Stimulated activated CD4-positive, alpha-beta T cell treated with anti-CD3 and anti-CD28 coated beads, TNF-alpha, amount 100 ng/mL, for 1 hour (primary cell): ENCODE measurements around the gene KCNG2.

Experiments used
- DNase-seq, 3 donors: peaks; one replicate each; pipeline ENCODE4 v3.0.0-alpha.2; 2020; ENCODE audit warnings: low read depth in 3 of 3, low spot score in 1 of 3

KCNG2 gene

DNA sequence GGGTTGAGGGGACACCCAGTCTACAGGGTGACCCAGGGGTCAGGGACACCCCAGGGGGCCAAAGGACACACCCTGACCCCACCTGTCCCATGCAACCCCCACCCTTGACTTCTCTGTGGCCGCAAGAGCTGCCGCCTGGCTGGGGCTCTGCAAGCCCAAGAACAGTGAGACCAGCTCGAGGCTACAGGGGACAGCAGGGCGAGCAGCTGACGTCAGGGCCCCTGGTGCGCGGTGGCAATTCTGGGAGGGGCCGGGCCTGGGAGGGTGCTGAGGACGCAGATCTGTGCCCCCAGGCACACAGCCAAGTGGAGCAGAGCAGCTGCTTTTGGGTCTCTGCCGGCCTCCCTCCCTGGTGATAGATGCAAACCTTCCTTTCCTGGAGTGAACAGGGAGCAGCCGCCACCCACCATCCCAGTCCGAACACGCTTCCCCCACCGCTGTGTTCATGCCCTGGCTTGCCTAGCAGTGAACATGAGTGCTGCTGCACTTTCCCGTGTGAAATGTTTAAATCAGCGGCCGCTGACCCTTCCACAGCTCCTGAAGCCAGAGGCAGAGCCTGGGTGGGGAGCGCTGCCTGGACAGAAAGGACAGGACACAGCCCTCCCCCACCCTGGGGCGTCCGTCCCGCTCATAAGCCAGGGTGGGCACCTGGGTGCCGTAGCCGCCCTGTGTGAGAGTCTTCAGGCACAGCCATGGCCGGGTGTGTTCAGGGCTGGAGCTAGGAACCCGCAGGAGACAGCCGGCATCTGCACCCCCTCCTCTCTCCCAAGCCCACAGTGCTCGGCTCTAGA lies 106.8 kb downstream of the KCNG2 start:
- DNase-seq = no peak

DNA sequence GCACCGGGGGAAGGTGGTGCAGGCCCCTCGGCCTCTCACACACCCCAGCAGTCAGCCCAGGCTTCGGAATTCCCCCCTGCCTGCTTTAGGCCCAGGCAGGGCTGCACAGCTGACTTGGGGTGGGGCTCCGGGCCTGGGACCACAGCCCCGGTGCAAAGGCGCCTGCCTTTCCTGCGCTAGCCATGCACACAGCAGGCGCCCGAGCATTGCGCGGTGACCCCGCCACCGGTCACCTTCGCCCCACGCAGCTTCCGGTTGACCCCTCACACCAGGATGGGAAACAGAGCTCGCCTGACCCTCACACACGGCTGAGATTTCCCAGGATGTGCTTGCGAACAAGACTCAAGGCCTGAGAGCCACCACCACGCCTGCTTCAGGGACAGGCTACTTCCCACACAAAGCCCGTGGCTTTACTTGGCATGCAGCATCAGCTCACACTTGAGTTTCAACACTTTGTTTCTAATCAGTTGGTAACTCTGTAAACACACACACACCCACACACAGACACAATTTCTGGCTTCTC lies 107.7 kb downstream of the KCNG2 start:
- DNase-seq = no peak

DNA sequence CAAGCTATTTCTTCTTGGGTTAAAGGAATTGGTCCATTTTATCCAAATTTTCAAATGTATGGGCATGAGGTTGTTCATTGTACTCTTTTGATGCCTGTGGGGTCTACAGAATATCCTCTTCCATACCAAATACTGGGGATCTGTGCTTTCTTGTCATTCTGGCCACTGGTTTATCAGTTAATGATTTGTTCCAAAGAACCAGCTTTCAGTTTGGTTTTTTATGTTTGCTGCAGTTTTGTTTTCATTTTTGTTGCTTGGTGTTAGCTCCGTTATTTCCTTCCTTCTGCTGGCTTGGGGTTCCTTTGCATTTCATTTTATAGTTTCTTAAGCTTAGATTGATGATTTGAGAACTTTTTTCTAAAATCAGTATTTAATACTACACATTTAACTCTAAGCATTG lies 108.3 kb downstream of the KCNG2 start:
- no peak for DNase-seq

DNA sequence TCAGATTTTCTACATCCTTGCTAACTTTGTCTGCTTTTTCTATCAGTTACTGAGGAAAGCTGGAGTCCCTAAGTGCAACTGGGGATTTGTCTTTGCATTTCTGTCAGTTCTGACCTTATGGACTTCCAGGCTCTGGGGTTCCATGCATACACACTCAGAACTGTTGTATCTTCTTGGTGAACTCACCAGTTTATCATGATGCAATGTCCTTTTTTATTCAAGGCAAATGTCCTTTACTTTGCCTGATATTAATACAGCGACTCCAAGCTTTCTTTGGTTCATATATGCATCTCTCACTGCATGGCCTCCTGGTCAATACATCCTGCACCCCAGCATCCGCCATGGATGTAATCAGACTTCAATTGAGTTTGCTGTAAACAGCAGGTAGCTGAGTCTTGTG lies 109.0 kb downstream of the KCNG2 start:
- no peak for DNase-seq

DNA sequence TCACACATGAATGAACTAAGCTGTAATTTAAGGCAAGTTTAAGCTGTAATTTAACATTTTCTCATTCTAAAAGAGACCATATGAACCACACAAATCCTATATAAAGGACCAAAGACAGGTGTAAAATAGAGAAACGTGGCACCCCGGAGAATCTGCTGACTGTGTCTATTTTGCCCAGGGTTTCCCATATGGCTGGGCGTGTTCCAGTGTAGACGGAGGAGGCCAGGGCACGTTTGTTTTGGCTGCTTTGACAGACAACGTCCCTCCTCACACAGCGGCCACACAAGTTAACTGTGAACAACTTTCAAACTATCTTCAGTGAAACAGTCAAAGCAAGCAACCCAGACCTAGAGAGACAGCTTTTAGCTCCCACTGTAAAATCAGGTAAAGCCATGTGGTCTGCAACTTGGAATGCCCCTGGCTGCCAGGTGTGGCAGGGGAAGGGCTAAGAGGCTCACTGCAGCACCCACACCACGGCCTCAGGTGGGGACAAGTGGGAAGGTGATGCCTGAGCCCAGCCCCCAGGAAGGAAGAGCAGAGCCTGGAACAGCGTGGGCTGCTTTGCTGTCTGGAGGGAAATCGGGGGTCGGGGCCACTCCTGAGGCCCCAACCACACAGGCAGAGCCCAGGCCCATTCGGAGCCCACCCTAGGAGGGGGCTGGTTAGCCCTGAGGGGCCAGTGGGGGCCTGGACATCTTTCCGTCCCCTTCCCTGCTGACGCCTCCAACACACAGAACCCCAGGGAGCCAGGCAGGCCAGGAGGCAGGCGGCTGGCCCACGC lies 113.0 kb downstream of the KCNG2 start:
- DNase-seq = no peak

DNA sequence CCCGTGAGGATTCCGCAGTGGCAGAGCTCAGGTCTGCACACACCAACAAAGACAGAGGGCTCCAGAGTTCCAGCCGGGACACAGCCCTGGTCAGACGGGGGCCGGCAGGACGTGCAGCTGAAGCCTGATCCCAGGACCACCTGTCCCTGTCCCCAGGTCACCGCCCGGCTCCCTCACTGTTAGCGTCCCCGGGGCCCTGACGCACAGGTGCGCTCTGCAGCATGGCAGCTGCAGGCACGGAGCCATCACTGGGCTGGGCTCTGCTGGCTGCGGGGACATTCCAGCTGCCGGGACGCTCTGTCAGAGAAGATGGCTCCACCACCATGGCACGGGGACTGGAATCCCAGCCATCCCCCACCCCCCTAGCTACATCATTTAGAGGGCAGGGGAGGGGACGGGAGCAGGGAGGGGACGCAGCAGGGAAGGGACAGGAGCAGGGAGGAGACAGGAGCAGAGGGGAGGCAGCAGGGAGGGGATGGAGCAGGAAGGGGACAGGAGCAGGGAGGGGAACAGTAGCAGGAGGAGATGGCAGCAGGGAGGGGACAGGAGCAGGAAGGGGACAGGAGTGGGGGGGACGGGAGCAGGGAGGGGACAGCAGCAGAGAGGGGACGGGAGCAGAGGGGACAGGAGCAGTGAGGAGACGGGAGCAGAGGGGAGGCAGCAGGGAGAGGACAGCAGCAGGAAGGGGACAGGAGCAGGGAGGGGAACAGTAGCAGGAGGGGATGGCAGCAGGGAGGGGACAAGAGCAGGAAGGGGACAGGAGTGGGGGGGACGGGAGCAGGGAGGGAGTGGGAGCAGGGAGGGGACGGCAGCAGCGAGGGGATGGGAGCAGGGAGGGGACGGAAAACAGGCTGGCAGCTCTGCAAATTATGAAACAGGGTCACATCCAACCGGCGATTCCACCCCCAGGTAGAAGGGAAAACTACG lies 113.9 kb downstream of the KCNG2 start:
- no peak for DNase-seq

DNA sequence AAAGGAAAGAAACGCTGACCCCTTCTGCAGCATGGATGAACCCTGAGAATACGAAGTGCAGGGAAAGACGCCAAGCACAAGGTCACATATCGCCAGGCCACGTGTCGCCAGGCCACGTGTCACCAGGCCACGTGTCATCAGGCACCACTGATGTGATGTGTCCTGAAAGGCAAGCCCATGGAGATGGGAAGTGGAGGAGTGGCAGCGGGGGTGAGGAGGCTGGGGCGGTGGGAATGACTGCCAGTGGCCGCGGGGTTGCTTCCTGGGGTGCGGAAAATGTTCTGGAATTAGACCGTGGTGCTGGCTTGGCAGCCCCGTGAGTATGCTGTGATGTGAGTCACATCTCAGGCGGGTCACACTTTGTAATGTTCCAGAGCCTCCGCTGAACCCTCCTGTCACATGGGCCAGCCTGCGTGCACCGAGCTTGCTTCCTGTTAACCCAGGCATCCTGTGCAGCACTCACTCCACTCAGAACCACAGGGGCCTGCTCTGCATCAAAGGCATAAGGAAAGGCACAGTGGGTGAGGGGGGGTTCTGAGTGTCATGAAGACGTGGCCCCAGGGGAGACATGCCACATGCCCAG lies 114.8 kb downstream of the KCNG2 start:
- peak in 1 of 3 donors; percentile 6 for DNase-seq

DNA sequence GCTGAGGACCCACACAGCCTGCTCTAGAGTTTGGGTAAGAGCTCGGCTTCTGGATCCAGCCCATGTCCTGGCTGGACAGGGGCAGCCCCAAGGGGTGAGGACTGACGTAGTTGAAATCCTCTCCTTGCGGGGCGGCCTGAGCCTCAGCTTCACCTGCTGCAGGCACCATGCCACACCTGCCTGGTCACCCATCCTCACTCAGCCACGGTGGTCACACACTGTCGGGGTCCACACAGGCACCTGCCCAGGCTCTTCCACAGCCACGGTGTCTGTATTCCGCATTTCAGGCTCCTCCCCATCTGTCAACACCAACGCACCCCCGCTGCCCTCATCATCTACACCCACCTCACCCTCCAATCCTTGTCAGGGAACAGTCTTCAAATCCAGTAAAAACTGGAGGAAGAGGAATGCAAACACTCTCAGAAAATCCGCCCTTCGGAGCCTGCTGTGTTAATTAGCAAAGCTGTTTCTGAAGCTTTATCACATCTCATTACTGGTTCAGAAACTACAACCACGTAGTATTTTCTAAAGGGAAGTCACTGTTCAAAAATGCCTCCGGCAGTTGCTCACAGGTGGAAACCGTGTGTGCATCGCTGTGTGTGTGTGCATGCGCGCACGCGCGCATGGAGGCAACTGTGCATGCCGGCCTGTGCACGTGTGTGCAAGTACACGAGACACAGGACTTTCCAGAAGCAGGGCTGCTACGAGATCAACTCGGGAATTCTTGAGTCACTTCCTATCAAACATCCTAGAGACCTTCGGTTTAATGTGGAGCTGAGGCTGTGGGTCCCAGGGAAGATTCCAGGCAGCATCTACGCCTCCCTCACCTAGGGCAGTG lies 115.5 kb downstream of the KCNG2 start:
- no peak for DNase-seq

DNA sequence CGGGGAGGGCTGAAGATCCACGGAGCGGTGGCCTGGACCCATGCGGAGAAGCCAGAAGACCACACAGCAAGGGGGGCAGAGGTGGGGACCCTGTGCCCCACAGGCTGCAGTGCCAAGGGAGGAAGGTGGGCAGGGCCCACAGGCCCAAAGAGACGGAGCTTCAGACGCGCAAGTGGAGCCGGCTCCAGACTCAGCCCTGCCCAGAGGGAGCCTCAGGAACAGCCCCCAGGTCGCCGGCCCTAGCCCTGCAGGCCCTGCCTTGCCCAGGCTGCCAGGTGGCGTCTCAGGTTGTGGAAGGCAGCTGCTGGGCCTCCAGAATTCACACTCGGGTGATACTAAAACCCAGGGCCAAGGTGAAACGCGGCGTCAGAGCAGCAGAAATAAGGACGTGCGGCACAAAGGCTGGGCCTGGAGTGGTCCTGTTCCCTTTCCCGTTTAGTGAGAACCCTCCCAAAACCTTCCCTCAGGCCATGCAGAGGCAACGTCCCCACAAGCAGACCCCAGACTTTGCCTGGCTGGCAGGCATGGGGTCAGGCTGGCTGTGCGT lies 116.9 kb downstream of the KCNG2 start:
- DNase-seq = no peak

DNA sequence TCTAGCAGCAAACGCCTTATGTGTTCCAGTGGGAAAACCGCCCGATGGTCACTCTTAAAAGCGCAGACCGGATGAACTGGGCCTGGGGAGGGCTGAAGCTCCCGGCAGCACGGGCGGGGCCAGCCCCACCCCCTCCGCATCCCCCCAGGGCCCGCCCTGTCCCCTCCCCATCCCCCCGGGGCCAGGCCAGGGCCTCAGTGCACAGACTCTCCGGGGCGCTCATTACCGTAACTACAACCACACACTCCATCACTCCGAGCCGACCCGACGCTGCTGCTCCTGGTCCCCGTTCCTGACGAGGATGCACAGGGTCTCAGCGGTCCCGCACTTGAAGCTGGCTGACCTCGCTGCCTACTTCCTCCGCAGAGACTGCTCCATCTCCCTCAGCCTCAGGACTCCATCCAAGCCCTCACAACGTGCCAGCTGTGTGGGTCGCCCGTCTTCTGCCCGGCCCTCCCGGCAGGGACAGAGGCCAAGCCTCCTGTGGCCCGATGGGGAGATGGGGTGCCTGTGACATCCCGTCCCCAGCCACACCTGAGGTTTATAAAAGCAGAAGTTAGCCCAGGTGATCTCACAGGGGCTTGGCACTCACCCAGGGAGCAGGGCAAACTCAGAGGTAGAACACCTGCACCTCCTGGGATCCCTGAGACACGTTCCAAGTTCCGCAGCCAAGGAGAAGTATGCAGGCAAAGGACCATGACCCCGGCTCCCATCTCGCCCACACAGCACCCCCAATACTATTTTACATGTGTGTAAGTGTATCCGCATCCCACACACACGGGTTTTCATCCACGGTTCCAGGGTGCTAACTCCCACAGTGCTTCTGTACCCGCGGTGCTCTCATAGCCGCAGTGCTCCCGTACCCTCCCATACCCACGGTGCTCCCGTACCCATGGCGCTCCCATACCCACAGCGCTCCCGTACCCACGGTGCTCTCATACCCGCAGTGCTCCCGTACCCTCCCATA lies 117.7 kb downstream of the KCNG2 start:
- DNase-seq = no peak

DNA sequence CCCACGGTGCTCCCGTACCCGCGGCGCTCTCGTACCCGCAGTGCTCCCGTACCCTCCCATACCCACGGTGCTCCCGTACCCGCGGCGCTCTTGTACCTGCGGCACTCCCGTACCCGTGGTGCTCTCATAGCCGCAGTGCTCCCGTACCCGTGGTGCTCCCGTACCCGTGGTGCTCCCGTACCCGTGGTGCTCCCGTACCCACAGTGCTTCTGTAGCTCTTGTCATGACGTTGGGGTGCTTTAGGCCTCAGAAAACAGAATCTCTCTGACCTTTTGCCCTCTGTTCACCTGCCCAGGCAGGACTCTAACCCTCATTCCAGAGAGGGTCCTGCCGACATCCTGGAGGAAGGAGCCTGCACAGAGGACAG lies 118.4 kb downstream of the KCNG2 start:
- DNase-seq = no peak

DNA sequence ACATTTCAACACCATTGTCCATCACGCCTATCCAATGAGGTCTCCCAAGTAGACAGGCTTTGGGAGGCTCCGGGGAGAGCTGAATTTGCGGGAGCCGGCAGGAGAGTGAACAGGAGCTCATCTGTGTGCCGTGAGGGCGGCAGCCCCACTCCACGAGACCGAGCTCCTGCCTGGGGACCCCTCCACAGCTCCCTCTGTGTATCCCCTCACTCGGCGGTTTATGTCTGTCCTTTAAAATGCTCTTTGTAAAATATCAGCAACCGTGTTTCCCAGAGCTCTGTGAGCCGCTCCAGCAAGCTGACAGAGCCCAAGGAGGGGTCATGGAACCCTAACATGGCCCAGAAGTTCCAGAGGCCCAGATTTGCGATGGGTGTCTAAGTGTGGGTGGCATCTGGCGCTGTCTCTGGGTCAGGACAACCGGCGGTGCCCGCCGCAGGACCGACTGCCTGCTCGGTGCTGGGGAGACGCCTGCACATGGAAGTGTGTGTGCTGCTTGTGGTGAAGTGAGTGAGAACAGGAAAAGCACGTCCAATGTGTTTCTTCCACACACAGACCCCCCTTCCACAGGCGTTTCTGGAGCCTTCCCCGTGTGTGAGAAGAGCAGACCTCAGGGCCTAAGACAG lies 118.9 kb downstream of the KCNG2 start:
- no peak for DNase-seq

DNA sequence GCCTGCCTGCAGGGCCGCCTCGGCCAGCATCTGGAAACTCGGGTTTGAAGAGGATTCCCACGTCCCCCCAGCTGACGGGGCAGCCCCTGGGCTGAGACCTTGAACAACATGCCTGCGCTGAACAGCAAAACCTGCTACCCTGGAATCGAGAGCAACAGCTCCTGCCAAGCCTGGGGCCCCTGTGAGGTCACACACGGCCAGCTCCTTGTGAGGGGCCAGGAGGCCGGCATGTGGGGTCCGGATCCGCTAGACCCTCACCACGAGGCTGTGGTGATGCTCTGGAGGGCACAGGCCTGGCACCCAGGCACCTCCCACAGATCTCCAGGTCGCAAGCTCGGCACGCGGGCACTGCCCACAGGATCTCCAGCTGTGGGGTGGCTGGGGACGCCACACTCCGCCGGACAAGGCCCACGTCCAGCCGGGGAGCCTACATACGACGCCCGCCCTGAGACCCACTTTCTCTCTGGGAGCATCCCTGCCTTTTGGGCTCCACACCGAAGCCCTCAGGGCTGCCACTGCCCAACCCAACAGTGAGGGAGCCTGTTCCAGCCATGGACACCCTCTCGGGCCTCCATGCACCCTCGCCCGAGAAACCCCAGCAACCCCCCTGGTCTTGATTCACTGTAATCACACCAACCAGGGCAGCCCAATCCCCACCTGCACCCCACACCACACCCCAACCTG lies 119.6 kb downstream of the KCNG2 start:
- DNase-seq = no peak

DNA sequence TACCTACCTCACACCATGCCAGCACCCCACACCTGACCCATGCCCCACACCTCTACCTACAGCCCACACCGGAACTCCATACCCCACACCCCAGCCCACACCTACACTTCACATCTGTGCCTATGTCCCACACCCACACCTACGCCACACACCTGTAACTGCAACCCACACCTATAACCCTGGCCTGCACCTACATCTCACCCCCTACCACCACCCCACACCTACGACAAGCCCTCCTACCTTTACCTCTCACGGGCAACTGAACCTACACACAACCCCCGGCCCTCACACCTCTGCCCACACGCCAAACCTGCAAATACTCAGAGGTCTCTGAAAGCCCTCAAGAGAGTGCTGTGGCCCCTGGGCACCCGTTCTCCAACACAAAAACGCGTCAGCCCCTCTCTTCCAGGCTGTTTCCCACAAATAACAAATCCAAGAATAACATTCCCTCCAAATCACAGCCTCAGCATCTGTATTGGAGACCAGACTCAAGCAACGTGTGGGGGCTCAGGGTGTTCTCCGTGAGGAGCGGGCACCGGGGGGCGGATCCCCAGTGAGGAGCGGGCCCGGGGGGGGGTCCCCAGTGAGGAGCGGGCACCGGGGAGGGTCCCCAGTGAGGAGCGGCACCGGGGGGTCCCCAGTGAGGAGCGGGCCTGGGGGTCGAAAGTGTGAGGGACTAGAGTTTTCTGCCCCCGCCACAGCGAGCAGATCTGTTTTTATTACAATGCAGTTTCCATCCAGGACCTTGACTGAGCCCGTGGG lies 120.3 kb downstream of the KCNG2 start:
- no peak for DNase-seq

DNA sequence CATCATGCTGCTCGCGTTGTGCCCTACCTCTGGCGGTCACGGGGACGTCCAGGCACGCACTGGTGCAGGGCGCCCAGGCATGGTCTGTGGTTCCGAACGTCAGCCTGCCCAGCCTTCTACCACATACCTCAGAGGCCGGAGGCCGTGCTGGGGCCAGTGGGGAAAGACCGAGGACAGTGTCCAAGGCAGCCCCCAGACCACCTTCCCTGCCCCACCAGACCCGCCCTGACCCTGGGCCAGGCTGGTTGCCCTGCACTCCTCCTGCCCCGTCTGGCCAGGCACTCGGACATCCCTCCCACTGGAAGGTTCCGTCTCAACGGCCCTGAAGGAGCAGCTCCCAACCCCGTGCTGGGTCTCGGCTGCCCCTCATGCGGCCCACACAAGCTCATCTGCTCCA lies 120.9 kb downstream of the KCNG2 start:
- DNase-seq = no peak

DNA sequence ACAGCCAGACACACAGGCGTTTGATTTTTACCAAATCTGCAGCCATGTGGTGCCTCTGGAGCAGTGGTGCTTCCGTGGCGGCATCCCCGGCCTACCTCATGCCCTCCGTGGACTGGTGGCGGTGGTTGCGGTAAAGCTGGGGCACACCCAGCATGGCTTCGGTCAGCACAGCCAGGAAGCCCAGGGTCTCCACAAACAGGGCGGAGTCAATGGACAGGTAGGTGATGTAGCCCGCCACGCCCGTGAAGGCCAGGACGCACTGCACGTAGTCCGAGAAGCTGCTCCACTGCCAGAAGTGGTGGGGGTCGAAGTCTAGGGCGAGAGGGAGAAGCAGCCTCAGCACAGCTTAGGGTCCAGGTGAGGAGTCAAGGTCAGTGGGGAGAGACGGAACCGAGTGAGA lies 121.4 kb downstream of the KCNG2 start:
- no peak for DNase-seq
